Erythroblast (primary cell): ENCODE data around the gene PIK3R2.

Source experiments
- DNase-seq, 2 experiments: peaks; one replicate each; lab custom pipeline; 2025; lab: John Stamatoyannopoulos, UW
- GATA1 ChIP-seq: IDR thresholded peaks from 2 replicates; pipeline ENCODE4 v1.6.1; 2011; ENCODE audit warnings: low read depth, mild to moderate bottlenecking, control low read depth, low read length, moderate library complexity
- POLR2A ChIP-seq: IDR thresholded peaks from 2 replicates; pipeline ENCODE4 v1.6.1; 2011; ENCODE audit warnings: mild to moderate bottlenecking, low read length

The PIK3R2 gene

GRCh38 chr19:18137242-18137641, 15.7 kb upstream of the PIK3R2 start:
- no peak for DNase-seq
- TF ChIP-seq POLR2A (no peak), GATA1 (no peak)

DNA sequence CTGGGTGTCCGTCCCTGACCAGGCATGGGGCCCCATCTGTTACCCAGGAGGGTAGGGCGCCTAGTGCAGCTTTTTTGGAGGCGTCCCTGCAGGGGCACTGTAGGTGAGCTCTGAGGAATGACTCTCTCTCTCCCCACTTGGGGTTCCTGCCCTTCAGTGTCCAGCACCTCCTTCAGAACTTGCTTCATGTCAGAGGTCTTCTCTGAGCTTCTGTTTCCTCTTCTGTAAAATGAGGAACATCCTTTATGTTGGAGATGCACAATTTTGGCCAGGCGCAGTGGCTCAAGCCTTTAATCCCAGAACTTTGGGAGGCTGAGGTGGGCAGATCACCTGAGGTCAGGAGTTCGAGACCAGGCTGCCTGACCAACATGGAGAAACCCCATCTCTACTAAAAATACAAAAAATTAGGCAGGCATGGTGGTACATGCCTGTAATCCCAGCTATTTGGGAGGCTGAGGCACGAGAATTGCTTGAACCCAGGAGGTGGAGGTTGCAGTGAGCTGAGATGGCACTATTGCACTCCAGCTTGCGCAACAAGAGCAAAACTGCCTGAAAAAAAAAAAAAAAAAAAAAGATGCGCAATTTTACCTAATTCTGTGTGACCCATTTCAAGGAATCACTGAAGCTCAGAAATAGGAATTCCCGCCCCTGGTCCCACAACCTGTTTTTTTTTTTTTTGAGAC, 15.2 kb upstream of the PIK3R2 start:
- no peak for DNase-seq
- TF ChIP-seq GATA1: no peak
- TF ChIP-seq POLR2A: no peak

DNA sequence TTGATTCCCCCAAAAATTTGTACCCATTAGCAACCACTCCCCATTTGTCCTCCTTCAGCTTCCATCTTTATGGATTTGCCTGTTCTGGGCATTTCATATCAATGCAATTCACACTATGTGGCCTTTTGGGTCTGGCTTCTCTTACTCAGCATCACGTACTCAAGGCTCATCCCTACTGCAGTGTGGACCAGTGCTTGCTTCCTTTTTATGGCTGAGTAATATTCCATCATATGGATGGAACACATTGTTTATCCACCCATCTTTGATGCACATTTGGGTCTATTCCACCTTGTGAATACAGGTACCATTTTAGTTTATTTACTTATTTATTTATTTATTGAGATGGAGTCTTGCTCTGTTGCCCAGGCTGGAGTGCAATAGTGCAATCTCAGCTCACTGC, 12.5 kb upstream of the PIK3R2 start:
- TF ChIP-seq POLR2A (no peak), GATA1 (no peak)
- DNase-seq: no peak

- TF ChIP-seq GATA1: no peak
- TF ChIP-seq POLR2A: no peak
- no peak for DNase-seq
Observed at GRCh38 chr19:18141031-18141430, 11.9 kb upstream of the PIK3R2 start.

- no peak for DNase-seq
- TF ChIP-seq POLR2A (no peak), GATA1 (no peak)
Observed at GRCh38 chr19:18143902-18144301, 9.1 kb upstream of the PIK3R2 start.

- TF ChIP-seq GATA1: no peak
- no peak for TF ChIP-seq POLR2A
- no peak for DNase-seq
Observed at GRCh38 chr19:18144361-18144760, 8.6 kb upstream of the PIK3R2 start.

DNA sequence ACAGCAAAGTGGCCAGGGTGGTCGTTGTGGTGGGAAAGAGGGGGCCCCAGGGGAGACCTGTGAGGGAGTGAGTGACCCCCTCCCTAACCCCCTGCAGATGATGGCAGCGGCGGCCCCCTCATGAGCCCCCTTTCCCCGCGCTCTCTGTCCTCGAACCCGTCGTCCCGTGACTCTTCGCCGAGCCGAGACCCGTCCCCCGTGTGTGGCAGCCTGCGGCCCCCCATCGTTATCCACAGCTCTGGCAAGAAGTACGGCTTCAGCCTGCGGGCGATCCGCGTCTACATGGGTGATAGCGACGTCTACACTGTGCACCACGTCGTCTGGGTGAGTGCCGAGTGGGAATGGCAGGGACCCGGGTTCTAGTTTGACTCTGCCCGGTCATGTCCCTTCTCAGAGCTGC, 8.1 kb upstream of the PIK3R2 start:
- DNase-seq: no peak
- TF ChIP-seq POLR2A (no peak), GATA1 (no peak)

DNA sequence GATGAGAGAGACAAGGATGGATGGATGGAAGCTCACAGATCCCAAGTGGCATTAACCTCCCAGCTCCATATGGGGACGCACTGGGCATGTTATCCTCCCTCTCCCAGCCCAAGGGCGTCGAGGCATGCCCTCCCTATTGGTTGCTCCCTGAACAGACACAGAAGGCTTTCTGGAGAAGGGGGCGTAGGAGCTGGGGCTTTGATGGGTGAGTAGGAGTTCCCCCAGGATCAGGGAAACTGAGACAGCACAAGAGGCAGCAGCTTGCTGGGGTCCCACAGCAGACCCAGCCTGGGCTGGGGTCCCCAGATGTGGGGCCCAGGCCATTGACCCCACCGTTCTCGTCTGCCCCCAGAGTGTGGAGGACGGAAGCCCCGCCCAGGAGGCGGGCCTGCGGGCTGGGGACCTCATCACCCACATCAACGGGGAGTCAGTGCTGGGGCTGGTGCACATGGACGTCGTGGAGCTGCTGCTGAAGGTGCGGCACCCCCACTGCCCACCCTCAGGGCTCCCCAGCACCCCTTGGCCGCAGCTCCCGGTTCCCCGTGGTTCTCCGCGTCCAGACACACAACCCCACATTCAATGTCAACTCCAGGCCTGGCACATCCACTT, 7.5 kb upstream of the PIK3R2 start:
- TF ChIP-seq POLR2A: no peak
- TF ChIP-seq GATA1: no peak
- no peak for DNase-seq

DNA sequence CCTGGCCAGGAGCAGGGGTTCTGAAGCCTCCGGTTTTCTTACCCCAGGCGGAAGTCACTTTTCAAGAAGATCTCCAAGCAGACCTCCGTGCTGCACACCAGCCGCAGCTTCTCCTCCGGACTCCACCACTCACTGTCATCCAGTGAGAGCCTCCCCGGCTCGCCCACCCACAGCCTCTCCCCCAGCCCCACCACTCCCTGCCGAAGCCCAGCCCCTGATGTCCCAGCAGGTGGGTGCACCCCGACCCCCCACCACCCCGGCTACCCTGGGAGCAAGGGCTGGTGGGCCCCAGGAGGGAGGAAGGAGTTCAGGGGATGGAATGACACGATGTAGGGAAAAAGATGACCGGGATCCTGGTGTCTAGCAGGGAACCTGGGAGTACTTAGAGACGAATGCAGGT, 5.6 kb upstream of the PIK3R2 start:
- no peak for DNase-seq
- no peak for TF ChIP-seq GATA1
- no peak for TF ChIP-seq POLR2A

DNA sequence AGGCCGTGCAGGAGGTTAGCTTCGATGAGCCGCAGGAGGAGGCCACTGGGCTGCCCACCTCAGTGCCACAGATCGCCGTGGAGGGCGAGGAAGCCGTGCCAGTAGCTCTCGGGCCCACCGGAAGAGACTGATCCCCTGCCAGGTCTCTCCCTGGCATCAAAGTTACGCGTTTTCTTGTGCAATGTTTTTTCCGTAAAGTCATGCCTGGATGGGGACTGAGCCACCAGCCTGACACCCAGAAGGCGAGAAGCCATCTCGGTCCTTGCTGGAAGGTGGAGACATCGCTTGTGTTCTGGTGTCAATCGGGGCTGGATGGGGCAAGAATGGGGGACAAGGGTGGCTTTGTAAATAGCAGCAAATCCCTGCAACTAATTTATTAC, 3.4 kb upstream of the PIK3R2 start:
- DNase-seq: peak in 1 of 2 experiments; percentile 39

GRCh38 chr19:18150776-18151624, 2.0 kb upstream of the PIK3R2 start:
- no peak for DNase-seq
- TF ChIP-seq GATA1 (no peak), POLR2A (no peak)

More for the DNA sequence above, 3.4 kb upstream of the PIK3R2 start:
- TF ChIP-seq POLR2A (no peak), GATA1 (no peak)

DNA sequence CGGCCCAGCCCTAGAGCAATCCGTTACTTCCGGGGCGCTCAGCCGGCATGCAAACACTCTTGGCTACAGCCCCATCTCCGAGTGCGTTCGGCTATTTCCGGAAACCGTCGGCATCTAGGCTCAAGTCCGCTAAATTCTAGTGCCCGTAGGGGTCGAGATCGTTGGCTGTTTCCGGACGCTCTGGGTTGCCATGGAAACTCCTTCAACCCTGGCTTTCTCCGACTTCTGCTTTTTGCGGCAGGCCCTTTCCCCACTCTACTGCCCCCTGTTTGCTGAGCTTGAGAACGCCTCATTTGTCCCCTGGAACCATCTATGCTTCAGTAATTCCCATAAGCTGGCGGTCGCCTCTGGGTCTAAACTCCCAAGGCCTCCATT, 534 bp upstream of the PIK3R2 start:
- DNase-seq: peak; percentile 97 to 98
- TF ChIP-seq GATA1 (no peak), POLR2A (no peak)

- no peak for TF ChIP-seq POLR2A
- TF ChIP-seq GATA1: no peak
- peak in 1 of 2 experiments; percentile 64 for DNase-seq
Observed at GRCh38 chr19:18153556-18154134, 682 bp downstream of the PIK3R2 start.
